A549 (cell line): Measurements from ENCODE around the gene HASPIN. TPM values are rescaled to one million over a fixed set of nuclear protein-coding genes. Genes with fewer than 3 reads are reported as not detected.
A peak's percentile ranks its signal among the peaks of the same experiment; 100 is the strongest.

Experiments
- ATAC-seq, 2 experiments: fragments of 200-7000 bp in 1 of 2; fragments of >200 bp in 1 of 2; cut with Nextera tagmentation in 1 of 2; cut with Tn5 transposase in 1 of 2; 3 replicates each; pipeline versions ENCODE4 v1.8.0 to v1.9.1; 2018 to 2020; ENCODE audit warnings: mild to moderate bottlenecking in 1 of 2, moderate library complexity in 1 of 2
- CTCF ChIA-PET: fragments of 300-600 bp; sonication (Branson Sonifier 250); formaldehyde crosslinking; extraction: SDS; loops from one replicate; lab custom pipeline; 2021; ENCODE audit warnings: antibody characterized with exemption, inconsistent platforms; lab: Yijun Ruan, JAX
- POLR2A ChIA-PET: fragments of 350-600 bp; formaldehyde crosslinking; extraction: SDS; loops from one replicate; lab custom pipeline; 2021; ENCODE audit warnings: antibody characterized with exemption, inconsistent platforms; lab: Yijun Ruan, JAX
- DNase-seq, 2 experiments: peaks; one replicate each; pipeline versions ENCODE4 v3.0.0 to v3.0.0-alpha.2; 2011 to 2016; ENCODE audit warnings: low read depth in 1 of 2, low spot score in 1 of 2
- FAIRE-seq: peaks from 2 replicates; lab custom pipeline; 2011; peaks lifted over from hg19 to GRCh38; lab: Jason Lieb, UNC
- H3K27ac ChIP-seq, 2 experiments: fragments of >200 bp; sonication (Bioruptor Twin); formaldehyde crosslinking; 3 replicates each; pipeline ENCODE4 v1.5.1; 2016 to 2017
- H3K4me1 ChIP-seq: fragments of >200 bp; sonication (Bioruptor Twin); formaldehyde crosslinking; 3 replicates; pipeline ENCODE4 v1.6.1; 2016
- H3K4me2 ChIP-seq: fragments of >200 bp; sonication (Bioruptor Twin); formaldehyde crosslinking; 3 replicates; pipeline ENCODE4 v1.6.1; 2016
- H3K4me3 ChIP-seq: fragments of >200 bp; sonication (Bioruptor Twin); formaldehyde crosslinking; 3 replicates; pipeline ENCODE4 v1.5.1; 2016
- H3K9me3 ChIP-seq: fragments of >200 bp; sonication (Bioruptor Twin); formaldehyde crosslinking; 3 replicates; pipeline ENCODE4 v1.6.1; 2016
- BCL3 ChIP-seq: fragments of >200 bp; sonication (Bioruptor Twin); formaldehyde crosslinking; IDR thresholded peaks from 3 replicates; pipeline ENCODE4 v1.6.1; 2016
- BHLHE40 ChIP-seq: IDR thresholded peaks from 2 replicates; pipeline ENCODE4 v1.6.1; 2012; ENCODE audit warnings: low read depth, low read length, inconsistent platforms
- CBX2 ChIP-seq: fragments of 200-600 bp; sonication (generic); IDR thresholded peaks from 2 replicates; pipeline ENCODE4 v1.6.1; 2016; ENCODE audit warnings: low read depth, mild to moderate bottlenecking, borderline replicate concordance
- CBX8 ChIP-seq: fragments of 200-600 bp; sonication (generic); IDR thresholded peaks from 2 replicates; pipeline ENCODE4 v1.6.1; 2016
- CEBPB ChIP-seq, 2 experiments: fragments of >200 bp in 1 of 2; sonication (Bioruptor Twin) in 1 of 2; formaldehyde crosslinking in 1 of 2; IDR thresholded peaks; 2 replicates each; pipeline ENCODE4 v1.6.1; 2012 to 2016
- CHD2 ChIP-seq: fragments of 150-350 bp; IDR thresholded peaks from 2 replicates; pipeline ENCODE4 v1.6.1; 2014; ENCODE audit warnings: low read length; ENCODE audit not compliant: partially characterized antibody
- E2F6 ChIP-seq: IDR thresholded peaks from 2 replicates; pipeline ENCODE4 v1.6.1; 2012; ENCODE audit warnings: low read depth, borderline replicate concordance
- EHMT2 ChIP-seq: fragments of 200-600 bp; sonication (generic); IDR thresholded peaks from 2 replicates; pipeline ENCODE4 v1.6.1; 2016; ENCODE audit warnings: antibody characterized with exemption, low read depth, mild to moderate bottlenecking, moderate library complexity
- GATA3 ChIP-seq: IDR thresholded peaks from 2 replicates; pipeline ENCODE4 v1.6.1; 2012; ENCODE audit warnings: borderline replicate concordance
- HMGXB4 ChIP-seq: fragments of 250-450 bp; sonication (Bioruptor Pico); IDR thresholded peaks from 2 replicates; pipeline ENCODE4 v1.5.0; 2021; ENCODE audit warnings: mild to moderate bottlenecking, moderate library complexity, borderline replicate concordance
- HOXA7 ChIP-seq: fragments of 250-450 bp; sonication (Bioruptor Pico); IDR thresholded peaks from 2 replicates; pipeline ENCODE4 v1.5.0; 2020; ENCODE audit warnings: mild to moderate bottlenecking, moderate library complexity
- JUN ChIP-seq, 2 experiments: fragments of >200 bp; sonication (Bioruptor Twin); formaldehyde crosslinking; IDR thresholded peaks; 2 replicates in 1 of 2; 3 replicates in 1 of 2; pipeline ENCODE4 v1.6.1; 2016 to 2017
- KDM5A ChIP-seq: fragments of 200-600 bp; sonication (generic); IDR thresholded peaks from 2 replicates; pipeline ENCODE4 v1.6.1; 2016; ENCODE audit warnings: antibody characterized with exemption, mild to moderate bottlenecking
- NPAS2 ChIP-seq: fragments of 250-450 bp; sonication (Bioruptor Pico); IDR thresholded peaks from 2 replicates; pipeline ENCODE4 v1.8.0; 2022; ENCODE audit warnings: mild to moderate bottlenecking, moderate library complexity, borderline replicate concordance
- PBX3 ChIP-seq: IDR thresholded peaks from 2 replicates; pipeline ENCODE4 v1.6.1; 2012
- PHF8 ChIP-seq: fragments of 200-600 bp; sonication (generic); IDR thresholded peaks from 2 replicates; pipeline ENCODE4 v1.6.1; 2016; ENCODE audit warnings: low read depth, mild to moderate bottlenecking, antibody characterized with exemption, moderate library complexity, borderline replicate concordance
- POLR2A ChIP-seq: IDR thresholded peaks from 2 replicates; pipeline ENCODE4 v1.6.1; 2012; ENCODE audit warnings: mild to moderate bottlenecking, low read length
- RAD21 ChIP-seq, 2 experiments: fragments of >200 bp in 1 of 2; sonication (Bioruptor Twin) in 1 of 2; formaldehyde crosslinking in 1 of 2; IDR thresholded peaks in 1 of 2; conservative IDR thresholded peaks in 1 of 2; 2 replicates in 1 of 2; 3 replicates in 1 of 2; pipeline ENCODE4 v1.6.1; 2012 to 2018; ENCODE audit warnings: inconsistent platforms in 1 of 2
- REST ChIP-seq: fragments of 200-600 bp; sonication (generic); IDR thresholded peaks from 2 replicates; pipeline ENCODE4 v1.6.1; 2016; ENCODE audit warnings: antibody characterized with exemption, mild to moderate bottlenecking, moderate library complexity
- RNF2 ChIP-seq: fragments of 200-600 bp; sonication (generic); IDR thresholded peaks from 2 replicates; pipeline ENCODE4 v1.6.1; 2016; ENCODE audit warnings: low read depth, mild to moderate bottlenecking, antibody characterized with exemption, moderate library complexity, borderline replicate concordance
- SMC3 ChIP-seq: fragments of >200 bp; sonication (Bioruptor Twin); formaldehyde crosslinking; IDR thresholded peaks from 3 replicates; pipeline ENCODE4 v1.6.1; 2018; ENCODE audit warnings: inconsistent platforms
- TFCP2L1 ChIP-seq: fragments of 250-450 bp; sonication (Bioruptor Pico); IDR thresholded peaks from 2 replicates; pipeline ENCODE4 v1.5.0; 2021; ENCODE audit warnings: mild to moderate bottlenecking
- USF2 ChIP-seq: fragments of 450-650 bp; IDR thresholded peaks from 2 replicates; pipeline ENCODE4 v1.6.1; 2014; ENCODE audit warnings: antibody characterized with exemption
- ZC3H11A ChIP-seq: fragments of 450-650 bp; IDR thresholded peaks from 2 replicates; pipeline ENCODE4 v1.6.1; 2014; ENCODE audit warnings: antibody characterized with exemption, mild to moderate bottlenecking
- ZFP36 ChIP-seq: fragments of 450-650 bp; IDR thresholded peaks from 2 replicates; pipeline ENCODE4 v1.6.1; 2014; ENCODE audit warnings: borderline replicate concordance; ENCODE audit not compliant: partially characterized antibody
- WGBS: methylation state at CpG from one replicate; pipeline ENCODE4 v1.1.6; 2017; ENCODE audit errors: missing lambda C conversion rate; 5-methylcytosine and 5-hydroxymethylcytosine counted together
- polyA minus RNA-seq: library from RNA; depleted of rRNA, polyadenylated mRNA; stranded (reverse); fragments of >200 nt; gene quantifications from 2 replicates; pipeline ENCODE4 v1.2.3, GENCODE V29; 2011; rRNA and poly(A)+ RNA removed
- polyA plus RNA-seq, 4 experiments: library from polyadenylated mRNA; depleted of rRNA in 3 of 4; stranded (reverse); fragments of >200 nt; fragmentation: RNase III in 1 of 4; extraction: RNeasy Plus Mini Kit Qiagen cat#74134 plus additional on column Dnase treatment in 1 of 4; gene quantifications; 2 replicates in 3 of 4; 3 replicates in 1 of 4; pipeline ENCODE4 v1.2.3, GENCODE V29; 2011 to 2017
- TF ChIP-seq, protein P1 (sequence below): IDR thresholded peaks from 2 replicates; pipeline ENCODE4 v1.6.1; 2012

HASPIN gene
- 8.7 and 10.0 TPM in 2 replicates for polyA plus RNA-seq (2011; rRNA removed)
- 6.6 and 9.3 TPM in 2 replicates for polyA plus RNA-seq (2012; cell fraction: cytosol; rRNA removed)
- polyA plus RNA-seq (2012; cell fraction: nucleus; rRNA removed), result 5.5 and 7.5 TPM in 2 replicates
- 10.9 to 12.0 TPM (median 11.5 TPM) in 3 replicates for polyA plus RNA-seq (2017; fragmentation: RNase III; extraction: RNeasy Plus Mini Kit Qiagen cat#74134 plus additional on column Dnase treatment)
- polyA minus RNA-seq, result 11.9 and 13.5 TPM in 2 replicates

GRCh38 chr17:3723556-3724377 is at the start of gene HASPIN:
Gene HASPIN, plus strand, starts transcription at chr17:3723903. Its CDS starts 33 bp downstream, at chr17:3723936.
- POLR2A ChIA-PET, result interaction anchor here (0.5 to 2.1 kb wide), 11 partner anchors 13 to 122 kb away, joined by 3 to 17 read pairs (median 4); partner anchors contain the start of genes CTNS, EMC6, NCBP3 and SHPK
- FAIRE-seq, result no peak
- peak; percentile 94 to 97 for DNase-seq
- peak within 1 kb of the TSS; percentile 60 for H3K4me3 ChIP-seq
- H3K9me3 ChIP-seq, result no peaks in the 10 kb centered on the region
- H3K27ac ChIP-seq, result peak within 1 kb of the TSS; percentile 88 to 89
- CTCF ChIA-PET, result interaction anchor here (0.7 to 8.3 kb wide), 10 partner anchors 8 to 679 kb away, joined by 3 to 141 read pairs (median 4); partner anchors contain the start of genes NCBP3 and P2RX5
- H3K4me2 ChIP-seq, result peak within 1 kb of the TSS; percentile 96
- ATAC-seq, result peak; percentile 94 to 95
- H3K4me1 ChIP-seq, result peaks cover 42% of the 10 kb centered on the region
- WGBS, result under 1% methylated on average over 26 of the region's 98 CpGs
- TF ChIP-seq HOXA7 (CRISPR knock-in tag) (no peak), HMGXB4 (CRISPR knock-in tag) (peak; percentile 77; the same call in 1 of the 2 replicates), POLR2A (peak; percentile 93), RNF2 (no peak), BHLHE40 (no peak), REST (peak; percentile 91), NPAS2 (no peak), GATA3 (peak; percentile 85), ZC3H11A (no peak), BCL3 (peak; percentile 79; the same call in 1 of the 3 replicates), USF2 (no peak), KDM5A (peak; percentile 87), PHF8 (peak; percentile 87), EHMT2 (no peak), ZFP36 (no peak), RAD21 (conservative IDR thresholded peaks at IDR 0.05 in 1 of 2, IDR thresholded peaks at IDR 0.05 in 1 of 2) (no peak; a peak in 1 of 5 replicates), CHD2 (peak; percentile 96), CBX2 (no peak), CEBPB (IDR thresholded peaks at IDR 0.05) (no peak; a peak in 1 of 4 replicates), JUN (IDR thresholded peaks at IDR 0.05) (peak; percentile 73 to 92; a peak in 3 of 5 replicates), SMC3 (no peak), PBX3 (peak; percentile 78), TFCP2L1 (CRISPR knock-in tag) (0 out of 2 replicates have a peak, but pooled peaks have one; percentile 40), E2F6 (peak; percentile 84), CBX8 (no peak)
- TF ChIP-seq, protein P1, sequence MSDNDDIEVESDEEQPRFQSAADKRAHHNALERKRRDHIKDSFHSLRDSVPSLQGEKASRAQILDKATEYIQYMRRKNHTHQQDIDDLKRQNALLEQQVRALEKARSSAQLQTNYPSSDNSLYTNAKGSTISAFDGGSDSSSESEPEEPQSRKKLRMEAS, result peak; percentile 83
